Tibial nerve (tissue), 4 donors: ENCODE results near the gene FRAS1.

Source experiments
- EP300 ChIP-seq, 2 donors: sonication (generic); formaldehyde crosslinking; IDR thresholded peaks; one replicate each; pipeline ENCODE4 v1.6.1; 2017; ENCODE audit warnings: antibody characterized with exemption in 2 of 2, mild to moderate bottlenecking in 1 of 2
- TF ChIP-seq, protein P1 (sequence below), 5 experiments: fragments of 200-600 bp in 3 of 5; fragments of 450-650 bp in 2 of 5; sonication (generic) in 3 of 5; IDR thresholded peaks; one replicate each; pipeline ENCODE4 v1.5.1; 2016 to 2019; ENCODE audit warnings: antibody characterized with exemption in 5 of 5, mild to moderate bottlenecking in 3 of 5, moderate library complexity in 2 of 5

GRCh38 chr4:78476108-78476704, 419.1 kb downstream of the FRAS1 start:
- TF ChIP-seq, protein P1, sequence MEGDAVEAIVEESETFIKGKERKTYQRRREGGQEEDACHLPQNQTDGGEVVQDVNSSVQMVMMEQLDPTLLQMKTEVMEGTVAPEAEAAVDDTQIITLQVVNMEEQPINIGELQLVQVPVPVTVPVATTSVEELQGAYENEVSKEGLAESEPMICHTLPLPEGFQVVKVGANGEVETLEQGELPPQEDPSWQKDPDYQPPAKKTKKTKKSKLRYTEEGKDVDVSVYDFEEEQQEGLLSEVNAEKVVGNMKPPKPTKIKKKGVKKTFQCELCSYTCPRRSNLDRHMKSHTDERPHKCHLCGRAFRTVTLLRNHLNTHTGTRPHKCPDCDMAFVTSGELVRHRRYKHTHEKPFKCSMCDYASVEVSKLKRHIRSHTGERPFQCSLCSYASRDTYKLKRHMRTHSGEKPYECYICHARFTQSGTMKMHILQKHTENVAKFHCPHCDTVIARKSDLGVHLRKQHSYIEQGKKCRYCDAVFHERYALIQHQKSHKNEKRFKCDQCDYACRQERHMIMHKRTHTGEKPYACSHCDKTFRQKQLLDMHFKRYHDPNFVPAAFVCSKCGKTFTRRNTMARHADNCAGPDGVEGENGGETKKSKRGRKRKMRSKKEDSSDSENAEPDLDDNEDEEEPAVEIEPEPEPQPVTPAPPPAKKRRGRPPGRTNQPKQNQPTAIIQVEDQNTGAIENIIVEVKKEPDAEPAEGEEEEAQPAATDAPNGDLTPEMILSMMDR (IDR thresholded peaks at IDR 0.05): no peak
- no peak for TF ChIP-seq EP300 (IDR thresholded peaks at IDR 0.05)
